Measurements from ENCODE around the gene LCLAT1.

GRCh38 chr2:30455114-30455738 lies 8.2 kb downstream of the LCLAT1 start:
- TF ChIP-seq EZH2 (IDR thresholded peaks at IDR 0.05) (no peak), CTCF (IDR thresholded peaks at IDR 0.05) (no peak), EZH2phosphoT487 (IDR thresholded peaks at IDR 0.05) (no peak)
